GM19238 (cell line): ENCODE data around the gene MRPL37.
"Not testable (repeated sequence)": the region's sequence is repeated elsewhere in the genome, so short reads cannot be mapped to it uniquely, and the experiment has no call there.

Experiments used
- DNase-seq: peaks from one replicate; pipeline ENCODE4 v3.0.0; 2011; ENCODE audit warnings: low spot score; ENCODE audit not compliant: insufficient read length

MRPL37 gene

GRCh38 chr1:54219688-54220003, 19.7 kb downstream of the MRPL37 start:
- no peak for DNase-seq

GRCh38 chr1:54220004-54220811, 20.2 kb downstream of the MRPL37 start:
- DNase-seq = no peak

GRCh38 chr1:54221113-54221834, 21.3 kb downstream of the MRPL37 start:
- no peak for DNase-seq

- no peak for DNase-seq
Observed at GRCh38 chr1:54221867-54222484, 22.0 kb downstream of the MRPL37 start.

GRCh38 chr1:54222711-54223110, 22.7 kb downstream of the MRPL37 start:
- no peak for DNase-seq

GRCh38 chr1:54223441-54224202, 23.7 kb downstream of the MRPL37 start:
- no peak for DNase-seq

- no peak for DNase-seq
Observed at GRCh38 chr1:54224233-54224632, 24.3 kb downstream of the MRPL37 start.

- DNase-seq = no peak
Observed at GRCh38 chr1:54225378-54225777, 25.4 kb downstream of the MRPL37 start.

- DNase-seq = no peak
Observed at GRCh38 chr1:54225986-54226559, 26.1 kb downstream of the MRPL37 start.

- no peak for DNase-seq
Observed at GRCh38 chr1:54227091-54227602, 27.2 kb downstream of the MRPL37 start.

- no peak for DNase-seq
Observed at GRCh38 chr1:54227891-54228310, 27.9 kb downstream of the MRPL37 start.

- DNase-seq = no peak
Observed at GRCh38 chr1:54228638-54229079, 28.7 kb downstream of the MRPL37 start.

GRCh38 chr1:54229281-54229891, 29.4 kb downstream of the MRPL37 start:
- no peak for DNase-seq

GRCh38 chr1:54230507-54231339, 30.8 kb downstream of the MRPL37 start:
- no peak for DNase-seq

- not testable (repeated sequence) for DNase-seq
Observed at GRCh38 chr1:54233196-54233595, 33.2 kb downstream of the MRPL37 start.

GRCh38 chr1:54234284-54234683, 34.3 kb downstream of the MRPL37 start:
- DNase-seq = no peak

- DNase-seq = no peak
Observed at GRCh38 chr1:54237586-54237985, 37.6 kb downstream of the MRPL37 start.

GRCh38 chr1:54238353-54239034, 38.5 kb downstream of the MRPL37 start:
- DNase-seq = no peak

- DNase-seq = no peak
Observed at GRCh38 chr1:54239035-54239383, 39.0 kb downstream of the MRPL37 start.
